T-helper 1 cell treated with Interleukin-12 subunit alpha and Interleukin-12 subunit beta and Interleukin-4 antibody, amounts not matched to agents 30 μg/mL and 1 μg/mL, for 36 hours (primary cell): ENCODE measurements around the gene LAMA2.

ENCODE experiments used
- H3K27ac Mint-ChIP-seq: one replicate; pipeline ENCODE4 v1.8.0; 2021; ENCODE audit warnings: mild to moderate bottlenecking, mixed read lengths
- H3K27me3 Mint-ChIP-seq: one replicate; pipeline ENCODE4 v1.8.0; 2021; ENCODE audit warnings: low read depth, mixed read lengths
- H3K36me3 Mint-ChIP-seq: one replicate; pipeline ENCODE4 v1.8.0; 2021; ENCODE audit warnings: low read depth, mixed read lengths
- H3K4me1 Mint-ChIP-seq: one replicate; pipeline ENCODE4 v1.8.0; 2021; ENCODE audit warnings: low read depth, mixed read lengths
- H3K4me3 Mint-ChIP-seq: one replicate; pipeline ENCODE4 v1.8.0; 2021; ENCODE audit warnings: mild to moderate bottlenecking, moderate library complexity, mixed read lengths
- H3K9me3 Mint-ChIP-seq: one replicate; pipeline ENCODE4 v1.8.0; 2021; ENCODE audit warnings: mixed read lengths

The LAMA2 gene

DNA sequence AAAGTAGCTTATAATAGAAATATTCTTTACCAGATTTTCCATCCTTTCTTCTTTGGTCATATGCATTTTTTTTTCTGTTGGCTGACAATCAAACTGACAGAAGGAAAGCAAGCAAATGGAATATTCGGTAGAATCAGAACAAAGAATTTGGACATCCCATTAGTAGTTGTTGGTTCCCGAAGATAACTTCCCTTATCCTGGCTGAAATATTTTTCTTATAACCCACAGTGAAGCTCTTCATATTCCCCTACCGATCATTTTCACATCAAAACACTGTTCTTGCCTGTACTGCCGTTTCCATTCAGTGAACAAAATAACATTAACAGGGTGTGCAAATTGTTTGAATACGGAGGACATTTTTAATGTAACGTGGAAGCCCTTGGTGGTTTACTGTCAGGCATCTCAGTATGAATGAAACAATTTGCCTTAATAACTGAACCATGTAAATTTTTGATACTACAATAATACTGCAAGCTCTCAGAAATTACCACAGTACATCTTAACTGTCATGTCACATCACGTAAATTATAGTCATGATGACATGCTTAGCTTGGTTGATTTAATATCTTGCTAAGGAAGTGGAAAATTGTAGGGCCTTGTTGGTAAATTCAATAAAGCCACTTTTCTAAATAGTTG lies 311.5 kb downstream of the LAMA2 start:
- H3K9me3 Mint-ChIP-seq, result no peaks in the 10 kb centered on the region
- no peaks in the 10 kb centered on the region for H3K27me3 Mint-ChIP-seq
- H3K4me3 Mint-ChIP-seq, result no peak overlapping the region
- H3K27ac Mint-ChIP-seq, result no peak overlapping the region
- H3K36me3 Mint-ChIP-seq, result no peaks in the 10 kb centered on the region
- no peaks in the 10 kb centered on the region for H3K4me1 Mint-ChIP-seq

DNA sequence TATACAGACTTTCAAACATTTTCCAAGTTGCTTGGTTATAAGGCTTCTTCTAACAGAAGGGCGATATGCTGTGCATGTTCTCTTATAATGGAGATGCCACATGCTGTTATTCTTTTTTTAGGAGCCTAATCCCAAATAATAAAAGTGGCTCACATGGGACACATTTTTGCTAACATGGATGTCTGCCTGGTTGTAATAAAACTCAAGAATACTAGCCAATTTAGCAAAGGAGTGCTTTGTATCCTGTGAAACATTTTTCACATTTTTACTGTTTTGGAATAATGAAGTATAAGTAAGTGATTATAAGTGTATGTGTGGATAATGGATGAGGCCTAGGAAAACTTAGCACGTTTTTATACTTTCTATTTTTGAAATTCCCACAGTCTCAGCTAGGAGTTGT lies 312.2 kb downstream of the LAMA2 start:
- Mint-ChIP-seq H3K36me3 (no peaks in the 10 kb centered on the region), H3K4me1 (no peaks in the 10 kb centered on the region), H3K27me3 (no peaks in the 10 kb centered on the region), H3K27ac (no peak overlapping the region), H3K4me3 (no peak overlapping the region), H3K9me3 (no peaks in the 10 kb centered on the region)

GRCh38 chr6:129195643-129196042 lies 312.7 kb downstream of the LAMA2 start:
- Mint-ChIP-seq H3K36me3 (no peaks in the 10 kb centered on the region), H3K27me3 (no peaks in the 10 kb centered on the region), H3K27ac (no peak overlapping the region), H3K4me1 (no peaks in the 10 kb centered on the region), H3K9me3 (no peaks in the 10 kb centered on the region), H3K4me3 (no peak overlapping the region)

GRCh38 chr6:129197154-129197553 lies 314.2 kb downstream of the LAMA2 start:
- no peak overlapping the region for H3K27ac Mint-ChIP-seq
- no peaks in the 10 kb centered on the region for H3K4me1 Mint-ChIP-seq
- no peak overlapping the region for H3K4me3 Mint-ChIP-seq
- no peaks in the 10 kb centered on the region for H3K27me3 Mint-ChIP-seq
- H3K36me3 Mint-ChIP-seq, result no peaks in the 10 kb centered on the region
- no peaks in the 10 kb centered on the region for H3K9me3 Mint-ChIP-seq

DNA sequence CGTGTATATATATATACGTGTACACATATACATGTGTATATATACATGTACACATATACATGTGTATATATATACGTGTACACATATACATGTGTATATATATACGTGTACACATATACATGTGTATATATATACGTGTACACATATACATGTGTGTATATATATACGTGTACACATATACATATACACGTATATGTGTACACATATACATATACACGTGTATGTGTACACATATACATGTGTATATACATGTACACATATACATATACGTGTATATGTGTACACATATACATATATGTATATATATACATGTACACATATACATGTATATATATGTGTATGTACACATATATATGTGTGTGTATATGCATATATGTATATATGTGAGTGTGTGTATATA lies 317.2 kb downstream of the LAMA2 start:
- Mint-ChIP-seq H3K36me3 (no peaks in the 10 kb centered on the region), H3K27me3 (no peaks in the 10 kb centered on the region), H3K4me3 (no peak overlapping the region), H3K4me1 (no peaks in the 10 kb centered on the region), H3K27ac (no peak overlapping the region), H3K9me3 (no peaks in the 10 kb centered on the region)

GRCh38 chr6:129203190-129203900 lies 320.4 kb downstream of the LAMA2 start:
- no peaks in the 10 kb centered on the region for H3K4me1 Mint-ChIP-seq
- H3K36me3 Mint-ChIP-seq, result no peaks in the 10 kb centered on the region
- H3K27me3 Mint-ChIP-seq, result no peaks in the 10 kb centered on the region
- H3K9me3 Mint-ChIP-seq, result no peaks in the 10 kb centered on the region
- H3K4me3 Mint-ChIP-seq, result no peak overlapping the region
- no peak overlapping the region for H3K27ac Mint-ChIP-seq

DNA sequence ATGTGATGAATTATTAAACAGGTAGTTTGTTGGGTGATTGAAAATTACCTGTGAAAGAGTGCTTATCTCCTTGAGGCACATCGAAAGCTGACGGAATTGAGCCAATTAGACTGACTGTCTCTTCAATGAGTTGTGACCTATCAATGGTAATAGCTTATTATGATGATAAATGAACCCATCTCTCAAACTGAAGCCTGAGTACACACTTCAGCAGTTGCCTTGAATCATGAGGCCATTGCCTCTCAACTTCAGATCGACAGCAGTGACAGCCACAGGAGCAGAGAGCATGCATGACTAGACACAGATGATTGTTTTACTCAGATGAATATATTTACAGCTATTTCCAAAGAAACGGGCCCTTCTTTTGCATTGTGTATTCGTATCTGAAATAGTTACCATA lies 323.9 kb downstream of the LAMA2 start:
- H3K27me3 Mint-ChIP-seq, result no peaks in the 10 kb centered on the region
- H3K4me3 Mint-ChIP-seq, result no peak overlapping the region
- H3K36me3 Mint-ChIP-seq, result no peaks in the 10 kb centered on the region
- H3K9me3 Mint-ChIP-seq, result no peaks in the 10 kb centered on the region
- no peak overlapping the region for H3K27ac Mint-ChIP-seq
- H3K4me1 Mint-ChIP-seq, result no peaks in the 10 kb centered on the region

DNA sequence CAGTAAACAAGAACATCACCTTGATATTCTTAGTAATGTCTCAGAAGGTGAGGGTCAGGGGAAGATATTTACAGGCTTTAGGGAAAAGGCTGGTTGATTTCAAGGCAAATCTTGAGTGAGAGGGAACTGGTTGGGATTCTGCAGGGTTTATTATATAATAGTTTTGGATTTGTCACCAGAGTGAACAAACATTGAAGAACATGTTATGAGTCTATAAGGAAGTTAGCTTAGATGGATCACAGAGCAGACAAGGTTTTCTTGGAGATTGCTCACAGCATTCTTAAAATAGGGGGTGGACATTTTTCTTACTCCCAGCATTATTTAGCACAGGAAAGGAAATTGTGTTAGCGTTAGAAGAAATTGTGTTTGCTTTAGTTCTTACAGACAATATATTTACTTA lies 324.9 kb downstream of the LAMA2 start:
- H3K4me3 Mint-ChIP-seq, result no peak overlapping the region

GRCh38 chr6:129208415-129209034 lies 325.6 kb downstream of the LAMA2 start:
- Mint-ChIP-seq H3K27ac (no peak overlapping the region), H3K27me3 (no peaks in the 10 kb centered on the region), H3K9me3 (no peaks in the 10 kb centered on the region), H3K36me3 (no peaks in the 10 kb centered on the region), H3K4me1 (no peaks in the 10 kb centered on the region), H3K4me3 (no peak overlapping the region)

More for the DNA sequence above, 324.9 kb downstream of the LAMA2 start:
- Mint-ChIP-seq H3K9me3 (no peaks in the 10 kb centered on the region), H3K27ac (no peak overlapping the region), H3K27me3 (no peaks in the 10 kb centered on the region), H3K4me1 (no peaks in the 10 kb centered on the region), H3K36me3 (no peaks in the 10 kb centered on the region)

GRCh38 chr6:129209355-129209754 lies 326.4 kb downstream of the LAMA2 start:
- Mint-ChIP-seq H3K27ac (no peak overlapping the region), H3K4me3 (no peak overlapping the region), H3K4me1 (no peaks in the 10 kb centered on the region), H3K36me3 (no peaks in the 10 kb centered on the region), H3K9me3 (no peaks in the 10 kb centered on the region), H3K27me3 (no peaks in the 10 kb centered on the region)

DNA sequence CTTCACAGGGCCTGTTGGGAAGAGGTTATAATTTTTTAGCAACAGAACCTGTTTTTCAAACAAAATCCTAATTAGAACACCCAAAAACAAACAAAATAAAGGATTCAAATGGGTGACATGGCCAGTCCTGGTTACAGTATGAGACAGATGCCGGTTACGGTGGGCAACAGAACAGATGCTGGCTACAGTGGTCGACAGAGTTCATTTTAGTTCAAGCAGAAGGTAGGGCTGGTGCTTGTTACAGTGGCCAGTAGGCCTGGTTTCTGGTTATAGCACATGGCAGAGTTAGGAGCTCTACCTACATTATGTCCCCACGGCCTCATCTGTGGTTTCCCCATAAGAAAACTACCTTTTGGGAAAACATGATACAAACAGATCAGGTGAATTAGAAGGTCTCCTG lies 327.7 kb downstream of the LAMA2 start:
- no peaks in the 10 kb centered on the region for H3K27me3 Mint-ChIP-seq
- no peak overlapping the region for H3K4me3 Mint-ChIP-seq
- no peaks in the 10 kb centered on the region for H3K36me3 Mint-ChIP-seq
- H3K9me3 Mint-ChIP-seq, result no peaks in the 10 kb centered on the region
- H3K27ac Mint-ChIP-seq, result no peak overlapping the region
- H3K4me1 Mint-ChIP-seq, result no peaks in the 10 kb centered on the region

DNA sequence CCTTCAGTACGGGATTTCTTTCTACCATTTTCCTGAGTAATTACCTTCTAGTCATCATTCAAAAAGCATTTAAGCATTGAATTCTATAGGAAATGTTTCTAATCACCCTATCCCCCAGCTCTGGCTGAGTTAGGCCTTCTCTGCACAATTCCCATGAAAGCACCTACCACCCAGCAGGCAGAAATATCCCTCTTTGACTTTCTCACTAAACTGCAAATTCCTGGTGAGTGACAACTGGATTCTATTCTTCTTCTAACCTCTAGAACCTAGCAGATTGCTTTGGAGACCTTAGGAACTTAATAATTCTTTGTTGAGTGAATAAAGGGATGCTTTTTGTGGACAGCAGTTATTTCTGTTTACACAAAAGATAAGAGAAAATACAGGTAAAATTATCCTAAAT lies 328.7 kb downstream of the LAMA2 start:
- H3K4me3 Mint-ChIP-seq, result no peak overlapping the region

DNA sequence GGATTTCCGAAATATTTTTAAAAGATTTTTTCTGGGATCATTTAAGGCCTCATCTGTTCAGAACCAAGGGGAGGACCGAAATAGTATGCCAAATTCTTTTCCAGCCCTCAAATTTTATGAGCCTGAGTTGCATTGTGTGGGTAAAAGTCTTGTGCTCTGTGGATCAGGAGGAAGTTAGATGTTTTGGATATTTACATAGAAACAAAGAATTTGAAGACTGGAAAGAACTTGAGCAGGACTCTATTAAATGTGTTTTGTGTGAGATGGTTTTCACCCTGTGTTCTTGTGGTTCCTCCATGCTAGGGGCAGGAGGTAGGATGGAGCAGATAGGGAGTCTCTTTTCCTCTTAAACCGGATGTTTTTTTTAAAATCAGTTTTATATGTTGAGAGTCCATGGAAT lies 329.1 kb downstream of the LAMA2 start:
- Mint-ChIP-seq H3K27ac (no peak overlapping the region), H3K36me3 (no peaks in the 10 kb centered on the region), H3K9me3 (no peaks in the 10 kb centered on the region), H3K27me3 (no peaks in the 10 kb centered on the region), H3K4me1 (no peaks in the 10 kb centered on the region), H3K4me3 (no peak overlapping the region)

More for the DNA sequence above, 328.7 kb downstream of the LAMA2 start:
- Mint-ChIP-seq H3K27me3 (no peaks in the 10 kb centered on the region), H3K9me3 (no peaks in the 10 kb centered on the region), H3K36me3 (no peaks in the 10 kb centered on the region), H3K4me1 (no peaks in the 10 kb centered on the region), H3K27ac (no peak overlapping the region)

DNA sequence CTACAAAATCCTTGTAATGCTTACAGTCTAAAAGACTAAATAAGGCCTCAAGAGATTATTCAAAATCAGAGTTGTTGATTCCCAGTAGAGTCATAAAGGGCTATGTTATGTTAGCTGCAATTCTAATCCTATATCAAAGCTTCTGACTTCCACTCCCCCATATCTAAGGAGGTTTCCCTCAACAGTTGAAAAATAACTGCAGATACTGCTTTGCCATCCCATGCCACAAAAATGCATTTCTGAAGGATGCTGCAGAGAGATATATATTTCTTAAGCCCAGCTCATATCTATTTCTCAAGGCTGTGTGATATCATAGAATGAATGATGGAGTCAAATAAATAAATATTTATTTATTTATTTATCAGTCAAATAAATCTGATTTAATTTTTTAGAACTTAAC lies 332.3 kb downstream of the LAMA2 start:
- Mint-ChIP-seq H3K9me3 (no peaks in the 10 kb centered on the region), H3K4me1 (no peaks in the 10 kb centered on the region), H3K36me3 (no peaks in the 10 kb centered on the region), H3K4me3 (no peak overlapping the region), H3K27me3 (no peaks in the 10 kb centered on the region), H3K27ac (no peak overlapping the region)

DNA sequence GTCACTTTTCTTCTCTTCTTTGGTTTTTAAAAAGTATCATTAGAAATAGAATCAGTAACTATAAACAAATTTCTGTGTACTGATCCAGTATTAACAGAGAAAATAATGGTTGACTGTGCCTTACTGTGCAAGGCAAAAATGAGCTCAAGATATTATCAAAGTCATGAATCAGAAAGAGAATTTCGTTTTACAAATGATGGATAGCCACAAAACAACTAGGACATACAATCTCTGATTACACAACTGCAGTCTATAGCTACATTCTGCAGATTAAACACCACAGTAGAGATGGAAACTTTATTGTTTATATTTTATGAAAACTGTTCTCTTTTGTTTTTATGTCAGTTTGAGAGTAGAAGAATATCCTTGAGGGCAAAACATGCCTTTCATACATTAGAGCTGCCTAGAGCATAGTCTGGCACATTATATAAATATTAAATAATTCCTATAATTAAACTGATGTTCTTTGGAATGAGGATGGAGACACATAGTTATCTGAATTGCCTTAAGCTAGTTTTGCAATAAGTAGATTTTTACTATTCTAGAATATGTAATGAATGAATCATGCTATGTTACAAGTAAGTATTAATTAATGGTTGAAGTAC lies 333.1 kb downstream of the LAMA2 start:
- no peaks in the 10 kb centered on the region for H3K9me3 Mint-ChIP-seq
- no peaks in the 10 kb centered on the region for H3K27me3 Mint-ChIP-seq
- H3K4me3 Mint-ChIP-seq, result no peak overlapping the region
- H3K4me1 Mint-ChIP-seq, result no peaks in the 10 kb centered on the region
- H3K27ac Mint-ChIP-seq, result no peak overlapping the region
- no peaks in the 10 kb centered on the region for H3K36me3 Mint-ChIP-seq
